ENCODE measurements around the gene MEIOSIN. TPM values are rescaled to one million over a fixed set of nuclear protein-coding genes. Genes with fewer than 3 reads are reported as not detected.

Gene MEIOSIN
- total RNA-seq, 1 donor from 2014 or later: not detected

- H3K4me3 ChIP-seq (ENCODE audit: low read depth, low read length): no peak within 1 kb of the TSS
- no peak for DNase-seq (ENCODE audit: low read depth)
- no peak for TF ChIP-seq CTCF (conservative IDR thresholded peaks at IDR 0.05; ENCODE audit: low read depth, low read length)
Measured at GRCh38 chr19:45782162-45782691, 49.0 kb downstream of the MEIOSIN start, which contains the start of gene DMPK. Gene DMPK, minus strand, starts transcription at chr19:45782490. Its CDS starts 138 bp downstream, at chr19:45782352.

DNA sequence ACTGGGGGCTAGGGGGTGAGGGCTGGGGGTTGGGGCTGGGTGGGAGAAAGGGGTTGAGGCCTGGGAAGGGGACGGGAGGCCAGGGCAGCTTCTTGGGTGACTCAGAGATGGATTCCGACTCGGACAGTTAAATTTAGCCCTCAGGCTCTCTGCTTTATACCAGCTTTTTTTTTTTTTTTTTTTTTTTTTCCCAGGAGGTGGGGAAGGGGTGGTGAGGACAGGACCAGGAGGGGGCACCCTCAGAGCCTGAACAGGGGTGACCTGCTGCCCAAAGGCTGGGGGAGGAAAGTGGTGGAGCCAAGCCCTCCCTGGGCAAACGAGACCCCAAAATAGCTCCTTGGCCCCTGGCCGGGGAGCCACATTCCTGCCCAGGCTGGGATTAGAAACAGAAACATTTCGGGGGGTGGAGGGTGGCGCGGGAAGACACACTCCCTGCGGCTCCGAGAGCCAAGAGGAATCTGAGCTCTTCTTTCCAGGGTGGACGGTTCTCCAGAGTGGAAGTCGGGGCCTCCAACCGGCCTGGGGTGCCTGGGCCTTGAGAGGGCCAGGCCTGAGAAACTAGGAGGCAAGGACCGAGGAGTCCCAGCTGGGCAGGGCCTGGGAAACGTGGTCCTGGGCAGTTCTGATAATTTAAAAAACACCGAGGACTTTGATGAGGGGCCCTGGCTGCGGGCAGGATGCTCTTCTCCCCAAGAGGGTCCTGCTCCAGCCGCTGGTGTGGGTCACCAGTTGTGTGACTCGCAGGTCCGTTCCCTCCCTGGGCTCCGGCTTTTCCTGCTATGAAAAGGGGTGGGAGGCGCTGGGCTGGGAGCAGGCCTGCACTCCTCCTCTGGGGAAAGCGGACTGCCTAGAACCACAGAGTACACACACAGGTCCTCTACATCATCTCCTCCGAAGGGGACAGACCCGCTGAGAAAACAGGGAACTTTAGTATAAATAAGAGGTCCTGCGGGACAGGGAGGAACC, 49.9 kb downstream of the MEIOSIN start:
- no peak overlapping the region for H3K4me3 ChIP-seq (ENCODE audit: low read depth, low read length)
- DNase-seq (ENCODE audit: low read depth): no peak
- TF ChIP-seq CTCF (conservative IDR thresholded peaks at IDR 0.05; ENCODE audit: low read depth, low read length): no peak

DNA sequence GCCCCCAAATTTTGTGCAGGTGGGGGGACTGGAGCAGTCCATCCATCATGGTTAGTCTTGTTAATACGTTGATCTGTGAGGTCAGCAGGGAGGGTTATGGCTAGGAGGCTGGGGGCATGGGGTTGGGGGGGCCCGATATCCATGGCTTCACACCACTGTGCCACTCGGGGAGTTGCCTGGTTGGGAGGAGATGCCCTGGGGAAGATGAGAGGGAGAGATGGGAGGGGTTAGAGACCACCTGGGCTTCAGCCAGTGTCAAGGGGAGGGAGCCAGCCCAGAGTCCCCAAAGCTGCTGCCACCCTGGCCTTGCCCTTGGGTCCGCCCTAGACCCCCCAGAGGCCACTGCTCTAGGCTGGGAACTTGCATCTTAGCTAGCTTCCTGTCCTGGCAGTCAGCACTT, 50.9 kb downstream of the MEIOSIN start:
- no peak for TF ChIP-seq CTCF (conservative IDR thresholded peaks at IDR 0.05; ENCODE audit: low read depth, low read length)
- no peak for DNase-seq (ENCODE audit: low read depth)
- H3K4me3 ChIP-seq (ENCODE audit: low read depth, low read length): no peak overlapping the region

GRCh38 chr19:45785097-45785496, 51.9 kb downstream of the MEIOSIN start:
- no peak overlapping the region for H3K4me3 ChIP-seq (ENCODE audit: low read depth, low read length)
- DNase-seq (ENCODE audit: low read depth): no peak

GRCh38 chr19:45785781-45786532, 52.7 kb downstream of the MEIOSIN start:
- no peak overlapping the region for H3K4me3 ChIP-seq (ENCODE audit: low read depth, low read length)
- no peak for TF ChIP-seq CTCF (conservative IDR thresholded peaks at IDR 0.05; ENCODE audit: low read depth, low read length)
- DNase-seq (ENCODE audit: low read depth): no peak

More at GRCh38 chr19:45785097-45785496, 51.9 kb downstream of the MEIOSIN start:
- no peak for TF ChIP-seq CTCF (conservative IDR thresholded peaks at IDR 0.05; ENCODE audit: low read depth, low read length)

DNA sequence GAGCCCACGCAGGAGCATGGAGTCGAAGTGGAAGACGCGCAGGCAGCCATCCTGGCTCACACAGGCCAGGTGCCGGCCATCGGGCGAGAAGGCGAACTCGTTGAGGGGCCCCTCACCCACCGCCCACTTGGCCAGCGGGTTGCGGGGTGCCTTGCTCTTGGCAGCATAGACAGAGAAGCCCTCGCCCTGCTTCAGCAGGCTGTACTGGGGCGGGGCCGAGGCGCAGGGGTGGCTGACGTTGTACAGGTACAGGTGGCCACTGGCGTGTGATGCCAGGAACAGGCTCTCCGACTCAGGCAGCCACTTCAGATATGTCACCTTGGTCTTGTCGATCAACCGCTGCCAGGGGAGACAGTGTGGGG, 53.3 kb downstream of the MEIOSIN start:
- no peak for DNase-seq (ENCODE audit: low read depth)
- no peak for TF ChIP-seq CTCF (conservative IDR thresholded peaks at IDR 0.05; ENCODE audit: low read depth, low read length)
- H3K4me3 ChIP-seq (ENCODE audit: low read depth, low read length): no peak overlapping the region

All from epithelial cell of proximal tubule (primary cell).